Neuronal stem cell (in vitro differentiated cells): ENCODE data around the gene PLXNB2.
A peak's percentile ranks its signal among the peaks of the same experiment; 100 is the strongest.
"Not testable (repeated sequence)": the region's sequence is repeated elsewhere in the genome, so short reads cannot be mapped to it uniquely, and the experiment has no call there.

Experiments used
- DNase-seq: peaks from one replicate; pipeline ENCODE4 v3.0.0-alpha.2; 2013; ENCODE audit warnings: low spot score
- H2AFZ ChIP-seq: one replicate; pipeline ENCODE4 v1.6.1; 2013; ENCODE audit warnings: mild to moderate bottlenecking, low read length, inconsistent platforms
- H2AK5ac ChIP-seq: 2 replicates; pipeline ENCODE4 v1.6.1; 2013; ENCODE audit warnings: low read depth, mild to moderate bottlenecking, inconsistent platforms, low read length, moderate library complexity, mixed read lengths
- H2BK120ac ChIP-seq: 2 replicates; pipeline ENCODE4 v1.6.1; 2013; ENCODE audit warnings: low read depth, mild to moderate bottlenecking, inconsistent platforms, low read length, moderate library complexity, mixed read lengths
- H2BK12ac ChIP-seq: one replicate; pipeline ENCODE4 v1.6.1; 2013; ENCODE audit warnings: low read length, inconsistent platforms
- H2BK15ac ChIP-seq: 2 replicates; pipeline ENCODE4 v1.6.1; 2013; ENCODE audit warnings: mild to moderate bottlenecking, low read length, inconsistent platforms, mixed read lengths
- H2BK5ac ChIP-seq: one replicate; pipeline ENCODE4 v1.6.1; 2013; ENCODE audit warnings: inconsistent platforms, mild to moderate bottlenecking, low read length, moderate library complexity
- H3K14ac ChIP-seq: one replicate; pipeline ENCODE4 v1.6.1; 2013; ENCODE audit warnings: low read length, inconsistent platforms
- H3K18ac ChIP-seq: 2 replicates; pipeline ENCODE4 v1.6.1; 2013; ENCODE audit warnings: low read length, inconsistent platforms
- H3K23ac ChIP-seq: 2 replicates; pipeline ENCODE4 v1.6.1; 2013; ENCODE audit warnings: low read depth, mild to moderate bottlenecking, mixed read lengths, low read length, inconsistent platforms; ENCODE audit not compliant: poor library complexity
- H3K27ac ChIP-seq: replicated peaks from 3 replicates; pipeline ENCODE4 v1.5.1; 2013; ENCODE audit warnings: low read length, inconsistent platforms
- H3K27me3 ChIP-seq, 3 experiments: 2 replicates each; pipeline ENCODE4 v1.6.1; 2013; ENCODE audit warnings: low read length in 3 of 3, mild to moderate bottlenecking in 2 of 3, inconsistent platforms in 1 of 3, low read depth in 1 of 3, mixed read lengths in 1 of 3, moderate library complexity in 1 of 3; ENCODE audit not compliant: control insufficient read depth in 3 of 3, insufficient read depth in 3 of 3
- H3K36me3 ChIP-seq, 2 donors: replicated peaks in 1 of 2; 2 replicates each; pipeline ENCODE4 v1.6.1; 2013; ENCODE audit warnings: low read length in 2 of 2; ENCODE audit not compliant: control insufficient read depth in 2 of 2, insufficient read depth in 2 of 2
- H3K4ac ChIP-seq: 2 replicates; pipeline ENCODE4 v1.6.1; 2013; ENCODE audit warnings: inconsistent platforms, mild to moderate bottlenecking, low read length, moderate library complexity
- H3K4me1 ChIP-seq, 2 donors: 1 replicate in 1 of 2; 2 replicates in 1 of 2; pipeline ENCODE4 v1.6.1; 2013; ENCODE audit warnings: low read length in 2 of 2, low read depth in 1 of 2; ENCODE audit not compliant: control insufficient read depth in 2 of 2, insufficient read depth in 1 of 2
- H3K4me2 ChIP-seq: one replicate; pipeline ENCODE4 v1.6.1; 2013; ENCODE audit warnings: mild to moderate bottlenecking, low read length, inconsistent platforms; ENCODE audit not compliant: insufficient read depth, poor library complexity, severe bottlenecking
- H3K4me3 ChIP-seq, 2 donors: 2 replicates each; pipeline ENCODE4 v1.5.1; 2013; ENCODE audit warnings: low read length in 2 of 2, mild to moderate bottlenecking in 2 of 2, inconsistent platforms in 1 of 2, moderate library complexity in 1 of 2
- H3K79me1 ChIP-seq: one replicate; pipeline ENCODE4 v1.6.1; 2013; ENCODE audit warnings: low read depth, mild to moderate bottlenecking, inconsistent platforms, low read length, moderate library complexity
- H3K9ac ChIP-seq: one replicate; pipeline ENCODE4 v1.6.1; 2013; ENCODE audit warnings: mild to moderate bottlenecking, low read depth, low read length, inconsistent platforms; ENCODE audit not compliant: poor library complexity
- H3K9me3 ChIP-seq, 2 donors: replicated peaks in 1 of 2; 2 replicates each; pipeline versions ENCODE3 to v1.6.1; 2013; ENCODE audit warnings: low read length in 2 of 2, mild to moderate bottlenecking in 2 of 2, inconsistent platforms in 1 of 2, low read depth in 1 of 2, mixed read lengths in 1 of 2, moderate library complexity in 1 of 2; ENCODE audit not compliant: control insufficient read depth in 2 of 2, insufficient read depth in 1 of 2
- H4K8ac ChIP-seq: one replicate; pipeline ENCODE4 v1.6.1; 2013; ENCODE audit warnings: low read depth, mild to moderate bottlenecking, inconsistent platforms, low read length, moderate library complexity
- H4K91ac ChIP-seq: one replicate; pipeline ENCODE4 v1.6.1; 2013; ENCODE audit warnings: low read length, low read depth, mild to moderate bottlenecking, inconsistent platforms; ENCODE audit not compliant: poor library complexity
- WGBS, 2 donors: extraction: QIAGEN DNeasy Blood & Tissue Kit; methylation state at CpG; one replicate each; pipeline ENCODE4 v1.1.7; 2013; ENCODE audit warnings: missing lambda C conversion rate in 2 of 2, mixed read lengths in 1 of 2; ENCODE audit not compliant: insufficient read length in 2 of 2, insufficient replicate concordance in 1 of 2; ENCODE audit errors: extremely low coverage in 2 of 2; 5-methylcytosine and 5-hydroxymethylcytosine counted together

Gene PLXNB2

GRCh38 chr22:50334433-50334832, 27.0 kb upstream of the PLXNB2 start:
- H2AFZ ChIP-seq, result not testable (repeated sequence)

DNA sequence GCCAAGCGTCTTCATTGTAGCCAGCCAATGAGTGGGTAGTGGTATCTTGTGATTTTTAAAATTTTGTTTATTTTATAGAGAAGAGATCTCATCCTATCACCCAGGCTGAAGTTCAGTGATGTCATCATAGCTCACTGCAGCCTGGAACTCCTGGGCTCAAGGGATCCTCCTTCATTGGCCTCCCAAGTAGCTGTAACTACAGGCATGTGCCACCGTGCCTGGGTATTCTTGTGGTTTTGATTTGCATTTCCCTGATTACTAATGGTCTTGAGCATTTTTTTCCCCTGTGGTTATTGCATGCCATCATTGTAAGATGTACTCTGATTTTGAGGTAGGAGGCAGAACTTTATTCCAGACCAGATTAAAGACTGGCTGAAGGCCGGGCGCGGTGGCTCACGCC, 21.8 kb upstream of the PLXNB2 start:
- no CpG with 5 or more reads among the region's 6 CpGs for WGBS, 2 donors
- peaks cover 10 to 14% of the 10 kb centered on the region in 2 donors for H3K4me1 ChIP-seq

More at GRCh38 chr22:50334433-50334832, 27.0 kb upstream of the PLXNB2 start:
- H4K8ac ChIP-seq, H3K4me3 ChIP-seq, H3K4me2 ChIP-seq, H3K23ac ChIP-seq, H2BK5ac ChIP-seq, H3K27ac ChIP-seq, H4K91ac ChIP-seq, H2BK15ac ChIP-seq, DNase-seq, H2BK120ac ChIP-seq, H3K4ac ChIP-seq, H2AK5ac ChIP-seq, H3K9ac ChIP-seq, H2BK12ac ChIP-seq, H3K14ac ChIP-seq, H3K18ac ChIP-seq: not testable (repeated sequence)
- no CpG with 5 or more reads among the region's 5 CpGs for WGBS, 2 donors
- H3K4me1 ChIP-seq, result peaks cover 0 to 13% of the 10 kb centered on the region in 2 donors
- H3K36me3 ChIP-seq, result peaks cover 0 to 21% of the 10 kb centered on the region in 2 donors
- peaks cover 0 to 24% of the 10 kb centered on the region in 2 donors for H3K9me3 ChIP-seq
- H3K27me3 ChIP-seq, result peaks cover 0 to 15% (median 0%) of the 10 kb centered on the region in 3 experiments
- H3K79me1 ChIP-seq, result peaks cover 15% of the 10 kb centered on the region

DNA sequence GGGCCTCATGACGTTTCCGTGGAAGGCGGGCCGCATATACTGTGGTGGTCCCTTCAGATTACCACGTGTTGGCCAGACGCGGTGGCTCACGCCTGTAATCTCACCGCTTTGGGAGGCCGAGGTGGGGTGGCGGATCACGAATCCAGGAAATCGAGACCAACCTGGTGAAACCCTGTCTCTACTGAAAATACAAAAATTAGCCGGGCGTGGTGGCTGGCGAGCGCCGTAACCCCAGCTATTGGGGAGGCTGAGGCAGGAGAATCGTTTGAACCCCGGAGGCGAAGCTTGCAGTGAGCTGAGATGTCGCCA, 20.2 kb upstream of the PLXNB2 start:
- Histone ChIP-seq H4K8ac (peak overlapping the region; percentile 95), H3K18ac (peak overlapping the region; percentile 98), H3K9me3 (no peaks in the 10 kb centered on the region), H3K4me3 (peak overlapping the region; percentile 82 to 90), H2BK15ac (peak overlapping the region; percentile 90), H3K36me3 (no peaks in the 10 kb centered on the region), H3K4me2 (peak overlapping the region; percentile 96), H3K14ac (peak overlapping the region; percentile 99), H3K23ac (peak overlapping the region; percentile 94), H3K27ac (no peak overlapping the region), H3K4ac (no peak overlapping the region), H4K91ac (peak overlapping the region; percentile 96), H2AFZ (peak overlapping the region; percentile 99), H2BK12ac (no peak overlapping the region), H2BK120ac (no peak overlapping the region), H2BK5ac (peak overlapping the region; percentile 87), H3K79me1 (peaks cover 2% of the 10 kb centered on the region), H3K9ac (peak overlapping the region; percentile 93), H3K27me3 (no peaks in the 10 kb centered on the region), H3K4me1 (peaks cover 10 to 14% of the 10 kb centered on the region in 2 donors), H2AK5ac (peak overlapping the region; percentile 97)
- no CpG with 5 or more reads among the region's 22 CpGs for WGBS, 2 donors
- no peak for DNase-seq

More for the DNA sequence above, 21.8 kb upstream of the PLXNB2 start:
- Histone ChIP-seq H3K4me3 (no peak overlapping the region), H3K27me3 (no peaks in the 10 kb centered on the region), H3K18ac (no peak overlapping the region), H3K79me1 (peaks cover 2% of the 10 kb centered on the region), H3K36me3 (no peaks in the 10 kb centered on the region), H2AK5ac (no peak overlapping the region), H2BK5ac (no peak overlapping the region), H4K8ac (no peak overlapping the region), H3K9me3 (no peaks in the 10 kb centered on the region), H3K4ac (no peak overlapping the region), H2BK15ac (no peak overlapping the region), H3K23ac (no peak overlapping the region), H3K4me2 (no peak overlapping the region), H3K14ac (no peak overlapping the region), H3K9ac (no peak overlapping the region), H2BK12ac (no peak overlapping the region), H2BK120ac (no peak overlapping the region), H4K91ac (no peak overlapping the region), H3K27ac (no peak overlapping the region), H2AFZ (no peak overlapping the region)
- no peak for DNase-seq

GRCh38 chr22:50326956-50327710, 19.7 kb upstream of the PLXNB2 start, which contains the start of gene DENND6B:
Gene DENND6B (minus strand): TSS chr22:50327012. CDS start chr22:50326988, 24 bp downstream.
- WGBS, 2 donors, result no CpG with 5 or more reads among the region's 105 CpGs
- peak within 1 kb of the TSS; percentile 94 for H3K23ac ChIP-seq

More at GRCh38 chr22:50326956-50327710, 19.7 kb upstream of the PLXNB2 start, which contains the start of gene DENND6B:
- peak within 1 kb of the TSS; percentile 87 for H2BK5ac ChIP-seq
- H3K18ac ChIP-seq, result peak within 1 kb of the TSS; percentile 98
- H3K4me3 ChIP-seq, result peak within 1 kb of the TSS; percentile 90 to 99
- H2AFZ ChIP-seq, result peak within 1 kb of the TSS; percentile 99
- peak within 1 kb of the TSS; percentile 90 for H2BK15ac ChIP-seq
- H3K79me1 ChIP-seq, result peaks cover 2% of the 10 kb centered on the region
- H3K4me1 ChIP-seq, result peaks cover 10 to 14% of the 10 kb centered on the region in 2 donors
- peak within 1 kb of the TSS; percentile 77 for H2BK120ac ChIP-seq
- peak within 1 kb of the TSS; percentile 93 for H3K9ac ChIP-seq
- H3K9me3 ChIP-seq, result no peaks in the 10 kb centered on the region
- H3K4me2 ChIP-seq, result peak within 1 kb of the TSS; percentile 96
- no peak within 1 kb of the TSS for H3K27ac ChIP-seq
- peak; percentile 86 for DNase-seq
- no peak within 1 kb of the TSS for H2BK12ac ChIP-seq
- peak within 1 kb of the TSS; percentile 95 for H4K8ac ChIP-seq
- H3K27me3 ChIP-seq, result no peaks in the 10 kb centered on the region
- H3K36me3 ChIP-seq, result no peaks in the 10 kb centered on the region
- H3K14ac ChIP-seq, result peak within 1 kb of the TSS; percentile 99
- H4K91ac ChIP-seq, result peak within 1 kb of the TSS; percentile 96
- peak within 1 kb of the TSS; percentile 80 for H3K4ac ChIP-seq
- H2AK5ac ChIP-seq, result peak within 1 kb of the TSS; percentile 97
